ENCODE data around the gene SSBP2.

- TF ChIP-seq CTCF (IDR thresholded peaks at IDR 0.05) (no peak), POLR2A (IDR thresholded peaks at IDR 0.05) (no peak)
Observed at GRCh38 chr5:81782811-81783210, 31.9 kb upstream of the SSBP2 start.

Data from stomach (tissue), 4 donors.